Mammary epithelial cell (primary cell): ENCODE measurements around the gene MFSD2A.

ENCODE experiments used
- CTCF ChIP-seq, 2 donors: IDR thresholded peaks in 1 of 2; conservative IDR thresholded peaks in 1 of 2; 2 replicates each; pipeline ENCODE4 v1.5.1; 2011 to 2012; ENCODE audit warnings: inconsistent platforms in 2 of 2, low read length in 2 of 2, mild to moderate bottlenecking in 2 of 2, control low read depth in 1 of 2, low read depth in 1 of 2; ENCODE audit not compliant: insufficient read depth in 1 of 2; ENCODE audit errors: extremely low read depth in 1 of 2
- EZH2 ChIP-seq: IDR thresholded peaks from 2 replicates; pipeline ENCODE4 v1.6.1; 2012; ENCODE audit warnings: low read length, inconsistent platforms, borderline replicate concordance

GRCh38 chr1:39940253-39940652, 14.7 kb upstream of the MFSD2A start:
- TF ChIP-seq CTCF (conservative IDR thresholded peaks at IDR 0.05 in 1 of 2, IDR thresholded peaks at IDR 0.05 in 1 of 2; ENCODE audit: extremely low read depth in 1 of 2, insufficient read depth in 1 of 2, low read depth in 1 of 2, low read length in 2 of 2) (no peak), EZH2 (no peak)
